ENCODE data around the gene ZNF579. TPM values are rescaled to one million over a fixed set of nuclear protein-coding genes. Genes with fewer than 3 reads are reported as not detected.

Gene ZNF579
- total RNA-seq, 2 donors from 2014 or later, result 2.4 to 3.9 TPM

GRCh38 chr19:55623561-55623960, 42.9 kb upstream of the ZNF579 start:
- no peak for TF ChIP-seq CTCF (IDR thresholded peaks at IDR 0.05)
- no peaks in the 10 kb centered on the region for H3K36me3 ChIP-seq
- no peak for DNase-seq (ENCODE audit: low spot score)
- no peak for ATAC-seq (ENCODE audit: insufficient number of reproducible peaks, low FRiP score, low read depth)
- peak overlapping the region; percentile 94 for H3K4me3 ChIP-seq
- no peaks in the 10 kb centered on the region for H3K9me3 ChIP-seq
- H3K27ac ChIP-seq, result peak overlapping the region; percentile 38 to 93
- H3K4me1 ChIP-seq (ENCODE audit: control insufficient read depth in 1 of 2, low read depth in 2 of 2), result peaks cover 0 to 6% of the 10 kb centered on the region in 2 donors
- H3K27me3 ChIP-seq (replicated peaks; ENCODE audit: insufficient read depth), result no peaks in the 10 kb centered on the region

- ATAC-seq (ENCODE audit: insufficient number of reproducible peaks, low FRiP score, low read depth) (no peak), DNase-seq (ENCODE audit: low spot score) (no peak)
- Histone ChIP-seq H3K4me3 (no peak overlapping the region), H3K27ac (peak overlapping the region in 1 of 2 donors; percentile 38), H3K4me1 (ENCODE audit: control insufficient read depth in 1 of 2, low read depth in 2 of 2) (peaks cover 0 to 6% of the 10 kb centered on the region in 2 donors), H3K9me3 (no peaks in the 10 kb centered on the region), H3K27me3 (replicated peaks; ENCODE audit: insufficient read depth) (no peaks in the 10 kb centered on the region), H3K36me3 (no peaks in the 10 kb centered on the region)
- no peak for TF ChIP-seq CTCF (IDR thresholded peaks at IDR 0.05)
Measured at GRCh38 chr19:55623130-55623529, 42.5 kb upstream of the ZNF579 start.

- Histone ChIP-seq H3K27me3 (replicated peaks; ENCODE audit: insufficient read depth) (no peaks in the 10 kb centered on the region), H3K36me3 (peaks cover 5% of the 10 kb centered on the region), H3K27ac (no peak overlapping the region), H3K4me3 (no peak overlapping the region), H3K9me3 (no peaks in the 10 kb centered on the region), H3K4me1 (ENCODE audit: control insufficient read depth in 1 of 2, low read depth in 2 of 2) (peaks cover 0 to 6% of the 10 kb centered on the region in 2 donors)
- no peak for DNase-seq (ENCODE audit: low spot score)
- no peak for ATAC-seq (ENCODE audit: insufficient number of reproducible peaks, low FRiP score, low read depth)
- no peak for TF ChIP-seq CTCF (IDR thresholded peaks at IDR 0.05)
Measured at GRCh38 chr19:55622242-55622969, 41.8 kb upstream of the ZNF579 start.

GRCh38 chr19:55621673-55622231, 41.1 kb upstream of the ZNF579 start:
- ATAC-seq (ENCODE audit: insufficient number of reproducible peaks, low FRiP score, low read depth) (no peak), DNase-seq (ENCODE audit: low spot score) (no peak)

More at GRCh38 chr19:55621673-55622231, 41.1 kb upstream of the ZNF579 start:
- no peaks in the 10 kb centered on the region for H3K9me3 ChIP-seq
- TF ChIP-seq CTCF (IDR thresholded peaks at IDR 0.05), result no peak
- peaks cover 0 to 6% of the 10 kb centered on the region in 2 donors for H3K4me1 ChIP-seq (ENCODE audit: control insufficient read depth in 1 of 2, low read depth in 2 of 2)
- H3K27me3 ChIP-seq (replicated peaks; ENCODE audit: insufficient read depth), result no peaks in the 10 kb centered on the region
- no peak overlapping the region for H3K27ac ChIP-seq
- peaks cover 8% of the 10 kb centered on the region for H3K36me3 ChIP-seq
- H3K4me3 ChIP-seq, result no peak overlapping the region
